ENCODE measurements around the gene WBP4. TPM values are rescaled to one million over a fixed set of nuclear protein-coding genes. Genes with fewer than 3 reads are reported as not detected.
"Not testable (repeated sequence)": the region's sequence is repeated elsewhere in the genome, so short reads cannot be mapped to it uniquely, and the experiment has no call there.

WBP4 gene
- total RNA-seq, 1 donor from 2014 or later, result 13.5 TPM

DNA sequence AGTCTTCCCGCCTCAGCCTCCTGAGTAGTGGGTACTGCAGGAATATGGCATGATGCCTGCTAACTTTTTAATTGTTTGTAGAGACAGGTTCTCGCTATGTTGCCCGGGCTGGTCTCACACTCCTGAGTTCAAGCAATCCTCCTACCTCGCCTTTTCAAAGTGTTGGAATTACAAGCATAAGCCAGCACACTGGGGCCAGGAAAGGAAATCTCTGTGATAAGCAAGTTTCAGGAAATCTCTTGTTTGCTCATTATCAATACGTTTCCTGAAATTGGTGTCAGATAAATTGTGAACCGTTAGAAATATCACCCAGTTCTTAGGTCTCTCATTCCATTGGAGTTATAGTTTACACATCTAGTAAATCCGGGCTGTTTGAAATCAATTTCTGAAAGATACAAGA lies 14.2 kb downstream of the WBP4 start:
- H3K36me3 ChIP-seq, result peaks cover 0 to 79% of the 10 kb centered on the region in 2 donors
- H3K27ac ChIP-seq, result no peak overlapping the region
- DNase-seq (ENCODE audit: extremely low spot score in 2 of 2), result no peak
- H3K27me3 ChIP-seq, result no peaks in the 10 kb centered on the region
- intact Hi-C loops (cut with DNase I), result loop anchor here (10.0 kb wide), 1 partner anchor 149 kb away; no protein-coding TSS in a partner anchor
- H3K4me1 ChIP-seq, result no peaks in the 10 kb centered on the region
- TF ChIP-seq POLR2AphosphoS5 (IDR thresholded peaks at IDR 0.05; ENCODE audit: insufficient read depth in 1 of 2, low read depth in 1 of 2), result no peak
- TF ChIP-seq POLR2A (IDR thresholded peaks at IDR 0.05), result no peak
- TF ChIP-seq, protein P1, sequence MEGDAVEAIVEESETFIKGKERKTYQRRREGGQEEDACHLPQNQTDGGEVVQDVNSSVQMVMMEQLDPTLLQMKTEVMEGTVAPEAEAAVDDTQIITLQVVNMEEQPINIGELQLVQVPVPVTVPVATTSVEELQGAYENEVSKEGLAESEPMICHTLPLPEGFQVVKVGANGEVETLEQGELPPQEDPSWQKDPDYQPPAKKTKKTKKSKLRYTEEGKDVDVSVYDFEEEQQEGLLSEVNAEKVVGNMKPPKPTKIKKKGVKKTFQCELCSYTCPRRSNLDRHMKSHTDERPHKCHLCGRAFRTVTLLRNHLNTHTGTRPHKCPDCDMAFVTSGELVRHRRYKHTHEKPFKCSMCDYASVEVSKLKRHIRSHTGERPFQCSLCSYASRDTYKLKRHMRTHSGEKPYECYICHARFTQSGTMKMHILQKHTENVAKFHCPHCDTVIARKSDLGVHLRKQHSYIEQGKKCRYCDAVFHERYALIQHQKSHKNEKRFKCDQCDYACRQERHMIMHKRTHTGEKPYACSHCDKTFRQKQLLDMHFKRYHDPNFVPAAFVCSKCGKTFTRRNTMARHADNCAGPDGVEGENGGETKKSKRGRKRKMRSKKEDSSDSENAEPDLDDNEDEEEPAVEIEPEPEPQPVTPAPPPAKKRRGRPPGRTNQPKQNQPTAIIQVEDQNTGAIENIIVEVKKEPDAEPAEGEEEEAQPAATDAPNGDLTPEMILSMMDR (IDR thresholded peaks at IDR 0.05), result no peak
- H3K4me3 ChIP-seq, result no peak overlapping the region
- no peaks in the 10 kb centered on the region for H3K9me3 ChIP-seq

DNA sequence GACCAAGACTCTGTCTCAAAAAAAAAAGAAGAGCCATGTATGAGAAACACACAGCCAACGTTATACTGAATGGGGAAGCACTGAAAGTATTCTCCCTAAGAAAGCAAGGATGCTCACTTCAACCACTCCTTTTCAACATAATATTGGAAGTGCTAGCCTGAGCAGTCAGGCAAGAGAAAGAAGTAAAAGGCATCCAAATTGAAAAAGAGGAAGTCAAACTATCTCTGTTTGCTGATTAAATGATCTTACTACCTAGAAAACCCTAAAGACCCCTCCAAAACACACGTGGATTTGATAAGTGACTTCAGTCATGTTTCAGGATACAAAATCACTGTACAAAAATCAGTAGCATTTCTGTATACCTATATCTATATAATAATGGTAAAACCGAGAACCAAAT lies 16.2 kb downstream of the WBP4 start:
- intact Hi-C loops (cut with DNase I), result loop anchor here (10.0 kb wide), 1 partner anchor 147 kb away; no protein-coding TSS in a partner anchor
- no peak overlapping the region for H3K27ac ChIP-seq
- no peaks in the 10 kb centered on the region for H3K27me3 ChIP-seq
- DNase-seq (ENCODE audit: extremely low spot score in 2 of 2), result no peak
- no peak overlapping the region for H3K4me3 ChIP-seq
- no peak for TF ChIP-seq POLR2AphosphoS5 (IDR thresholded peaks at IDR 0.05; ENCODE audit: insufficient read depth in 1 of 2, low read depth in 1 of 2)
- TF ChIP-seq, protein P1 (IDR thresholded peaks at IDR 0.05), result no peak
- TF ChIP-seq POLR2A (IDR thresholded peaks at IDR 0.05), result no peak
- no peaks in the 10 kb centered on the region for H3K4me1 ChIP-seq
- peaks cover 0 to 79% of the 10 kb centered on the region in 2 donors for H3K36me3 ChIP-seq
- H3K9me3 ChIP-seq, result no peaks in the 10 kb centered on the region

DNA sequence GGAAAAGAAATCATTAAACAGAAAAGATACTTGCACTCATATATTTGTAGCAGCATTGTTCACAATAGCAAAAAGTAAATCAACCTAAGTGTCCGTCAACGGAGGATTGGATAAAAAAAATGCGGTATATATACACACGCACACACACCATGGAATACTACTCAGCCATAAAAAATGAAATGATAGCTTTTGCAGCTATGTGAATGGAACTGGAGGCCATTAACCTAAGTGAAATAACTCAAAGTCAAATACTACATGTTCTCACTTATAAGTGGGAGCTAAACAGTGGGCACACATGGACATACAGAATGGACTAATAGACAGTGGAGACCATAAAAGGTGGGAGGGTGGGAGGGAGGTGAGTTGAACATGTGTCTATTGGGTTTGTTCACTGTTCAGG lies 18.4 kb downstream of the WBP4 start:
- H3K27ac ChIP-seq, result no peak overlapping the region
- no peak overlapping the region for H3K4me3 ChIP-seq
- intact Hi-C loops (cut with DNase I), result loop anchor here (10.0 kb wide), 1 partner anchor 145 kb away; no protein-coding TSS in a partner anchor
- peaks cover 0 to 61% of the 10 kb centered on the region in 2 donors for H3K36me3 ChIP-seq
- H3K27me3 ChIP-seq, result no peaks in the 10 kb centered on the region
- DNase-seq (ENCODE audit: extremely low spot score in 2 of 2), result no peak
- TF ChIP-seq POLR2A (IDR thresholded peaks at IDR 0.05), result no peak
- TF ChIP-seq, protein P1 (IDR thresholded peaks at IDR 0.05), result no peak
- TF ChIP-seq POLR2AphosphoS5 (IDR thresholded peaks at IDR 0.05; ENCODE audit: insufficient read depth in 1 of 2, low read depth in 1 of 2), result no peak
- no peaks in the 10 kb centered on the region for H3K4me1 ChIP-seq
- H3K9me3 ChIP-seq, result no peaks in the 10 kb centered on the region

DNA sequence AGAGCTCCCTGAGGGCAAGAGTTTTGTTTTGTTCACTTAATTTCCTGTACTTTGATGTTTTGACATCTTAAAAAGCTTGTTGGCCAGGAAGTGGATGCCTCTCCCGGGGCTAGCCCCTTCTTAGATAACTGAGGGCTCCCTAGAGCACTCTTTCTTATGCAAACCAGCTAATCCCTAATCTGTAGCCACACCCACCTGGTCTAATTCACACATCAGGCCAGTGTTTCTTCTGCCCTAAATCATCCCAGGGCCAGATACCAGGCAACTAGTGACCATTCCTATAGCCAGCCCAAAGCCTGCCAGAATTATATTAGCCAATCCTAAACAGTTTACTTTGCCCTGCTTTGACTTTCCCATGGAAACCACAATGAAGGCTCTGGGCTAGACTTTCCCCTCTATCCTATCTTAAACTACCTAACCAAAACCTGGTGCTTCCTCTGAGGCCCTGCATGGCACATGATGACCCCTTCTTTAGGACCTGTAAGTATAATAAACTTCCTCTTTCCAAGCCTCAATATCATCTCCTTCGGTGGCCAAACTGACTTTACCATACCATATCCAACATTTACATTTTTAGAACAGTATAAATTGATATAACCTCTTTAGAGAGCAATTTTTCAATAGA lies 24.8 kb downstream of the WBP4 start:
- Histone ChIP-seq H3K9me3 (no peaks in the 10 kb centered on the region), H3K36me3 (peaks cover 0 to 16% of the 10 kb centered on the region in 2 donors), H3K4me1 (no peaks in the 10 kb centered on the region), H3K27ac (no peak overlapping the region), H3K4me3 (no peak overlapping the region), H3K27me3 (no peaks in the 10 kb centered on the region)
- TF ChIP-seq POLR2A (IDR thresholded peaks at IDR 0.05) (no peak), POLR2AphosphoS5 (IDR thresholded peaks at IDR 0.05; ENCODE audit: insufficient read depth in 1 of 2, low read depth in 1 of 2) (no peak)
- TF ChIP-seq, protein P1 (IDR thresholded peaks at IDR 0.05), result no peak
- DNase-seq (ENCODE audit: extremely low spot score in 2 of 2), result no peak
- intact Hi-C loops (cut with DNase I), result no loop called here

DNA sequence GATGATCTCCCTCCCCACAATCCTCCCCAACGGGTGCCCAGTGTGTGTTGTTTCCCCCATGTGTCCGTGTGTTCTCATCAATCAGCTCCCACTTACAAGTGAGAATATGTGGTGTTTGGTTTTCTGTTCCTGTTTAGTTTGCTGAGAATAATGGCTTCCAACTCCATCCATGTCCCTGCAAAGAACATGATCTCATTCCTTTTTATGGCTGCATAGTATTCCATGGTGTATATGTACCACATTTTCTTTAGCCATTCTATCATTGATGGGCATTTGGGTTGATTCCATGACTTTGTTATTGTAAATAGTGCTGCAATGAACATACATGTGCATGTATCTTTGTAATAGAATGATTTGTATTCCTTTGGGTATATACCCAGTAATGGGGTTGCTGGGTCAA lies 34.4 kb downstream of the WBP4 start:
- intact Hi-C loops (cut with DNase I); H3K27ac ChIP-seq; H3K36me3 ChIP-seq; H3K4me1 ChIP-seq; H3K9me3 ChIP-seq; DNase-seq (ENCODE audit: extremely low spot score in 2 of 2); H3K27me3 ChIP-seq; H3K4me3 ChIP-seq: not testable (repeated sequence)
